Ascending aorta (tissue), 2 donors: ENCODE measurements around the gene IMMP2L. TPM values are rescaled to one million over a fixed set of nuclear protein-coding genes. Genes with fewer than 3 reads are reported as not detected.
A peak's percentile ranks its signal among the peaks of the same experiment; 100 is the strongest.

Experiments used
- DNase-seq, 2 donors: peaks; one replicate each; pipeline ENCODE4 v3.0.0-alpha.2; 2019; ENCODE audit warnings: low spot score in 2 of 2
- H3K27ac ChIP-seq, 2 donors: fragments of 200-600 bp; sonication (generic); one replicate each; pipeline ENCODE4 v1.5.1; 2016 to 2017; ENCODE audit warnings: mild to moderate bottlenecking in 1 of 2
- H3K27me3 ChIP-seq: fragments of 200-600 bp; sonication (generic); one replicate; pipeline ENCODE4 v1.5.1; 2017
- H3K36me3 ChIP-seq, 2 donors: fragments of 200-600 bp; sonication (generic); one replicate each; pipeline ENCODE4 v1.5.1; 2016
- H3K4me1 ChIP-seq, 2 donors: fragments of 200-600 bp; sonication (generic); one replicate each; pipeline ENCODE4 v1.5.1; 2016 to 2017; ENCODE audit warnings: mild to moderate bottlenecking in 1 of 2
- H3K4me3 ChIP-seq, 2 donors: fragments of 200-600 bp; sonication (generic); one replicate each; pipeline ENCODE4 v1.5.1; 2016 to 2017; ENCODE audit warnings: mild to moderate bottlenecking in 1 of 2
- H3K9me3 ChIP-seq, 2 donors: fragments of 200-600 bp; sonication (generic); one replicate each; pipeline ENCODE4 v1.5.1; 2016
- intact Hi-C: fragments of 100-400 bp; cut with DNase I; formaldehyde crosslinking; loops from one replicate; pipeline ENCODE4 v1.15.1; 2023
- total RNA-seq: library from RNA; depleted of rRNA; stranded (reverse); fragments of >200 nt; gene quantifications from one replicate; pipeline ENCODE4 v1.1.0, GENCODE V29; 2016
- TF ChIP-seq, protein P1 (sequence below), 3 experiments: fragments of 200-600 bp in 2 of 3; fragments of 450-650 bp in 1 of 3; sonication (generic) in 2 of 3; IDR thresholded peaks; one replicate each; pipeline ENCODE4 v1.5.1; 2016 to 2019; ENCODE audit warnings: antibody characterized with exemption in 3 of 3, mild to moderate bottlenecking in 1 of 3, moderate library complexity in 1 of 3

Gene IMMP2L
- total RNA-seq, 1 donor from 2014 or later = 143 TPM

DNA sequence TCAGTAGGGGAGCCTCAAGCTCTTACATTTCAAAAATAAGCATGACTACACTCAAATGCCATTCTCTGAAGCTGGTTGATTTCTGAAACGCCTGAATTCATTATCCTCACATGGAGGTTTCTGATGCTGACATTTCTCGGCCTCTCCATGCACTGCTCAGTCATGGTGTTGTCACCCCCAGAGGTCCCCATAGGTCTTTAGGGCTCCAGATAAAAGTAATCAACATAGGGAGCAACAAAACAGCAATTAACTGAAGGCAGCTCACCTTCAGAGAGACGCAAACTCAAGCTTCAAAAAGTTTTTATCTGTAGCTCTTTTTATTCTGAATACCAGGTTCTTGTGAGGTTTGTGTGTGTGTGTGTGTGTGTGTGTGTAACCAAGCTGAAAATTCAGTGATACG is 694.5 kb downstream of the IMMP2L start:
- peak overlapping the region; percentile 43 to 64 for H3K27ac ChIP-seq
- TF ChIP-seq, protein P1, sequence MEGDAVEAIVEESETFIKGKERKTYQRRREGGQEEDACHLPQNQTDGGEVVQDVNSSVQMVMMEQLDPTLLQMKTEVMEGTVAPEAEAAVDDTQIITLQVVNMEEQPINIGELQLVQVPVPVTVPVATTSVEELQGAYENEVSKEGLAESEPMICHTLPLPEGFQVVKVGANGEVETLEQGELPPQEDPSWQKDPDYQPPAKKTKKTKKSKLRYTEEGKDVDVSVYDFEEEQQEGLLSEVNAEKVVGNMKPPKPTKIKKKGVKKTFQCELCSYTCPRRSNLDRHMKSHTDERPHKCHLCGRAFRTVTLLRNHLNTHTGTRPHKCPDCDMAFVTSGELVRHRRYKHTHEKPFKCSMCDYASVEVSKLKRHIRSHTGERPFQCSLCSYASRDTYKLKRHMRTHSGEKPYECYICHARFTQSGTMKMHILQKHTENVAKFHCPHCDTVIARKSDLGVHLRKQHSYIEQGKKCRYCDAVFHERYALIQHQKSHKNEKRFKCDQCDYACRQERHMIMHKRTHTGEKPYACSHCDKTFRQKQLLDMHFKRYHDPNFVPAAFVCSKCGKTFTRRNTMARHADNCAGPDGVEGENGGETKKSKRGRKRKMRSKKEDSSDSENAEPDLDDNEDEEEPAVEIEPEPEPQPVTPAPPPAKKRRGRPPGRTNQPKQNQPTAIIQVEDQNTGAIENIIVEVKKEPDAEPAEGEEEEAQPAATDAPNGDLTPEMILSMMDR (IDR thresholded peaks at IDR 0.05) = no peak

DNA sequence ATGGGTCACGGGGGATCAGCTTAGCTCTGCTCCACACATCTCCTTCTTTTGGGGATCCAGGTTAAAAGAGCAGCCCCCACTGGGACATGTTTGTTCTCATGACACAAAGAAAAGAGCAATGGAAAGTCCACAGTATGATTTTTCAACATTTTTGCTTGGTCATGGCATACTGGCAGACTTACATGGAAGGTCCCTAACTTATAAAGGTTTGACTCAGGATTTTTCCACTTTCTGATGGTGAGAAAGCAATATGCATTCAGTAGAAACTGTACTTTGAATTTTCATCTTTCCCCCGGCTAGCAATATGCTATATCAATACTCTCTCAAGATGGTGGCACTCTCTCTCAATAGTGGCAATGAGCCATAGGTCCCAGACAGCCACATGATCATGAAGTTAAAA is 699.0 kb downstream of the IMMP2L start:
- H3K4me3 ChIP-seq = no peak overlapping the region
- peaks cover 0 to under 1% of the 10 kb centered on the region in 2 donors for H3K4me1 ChIP-seq
- no peaks in the 10 kb centered on the region for H3K9me3 ChIP-seq
- H3K27ac ChIP-seq = no peak overlapping the region
- DNase-seq = no peak
- intact Hi-C loops = no loop called here
- H3K27me3 ChIP-seq = no peaks in the 10 kb centered on the region
- TF ChIP-seq, protein P1 (IDR thresholded peaks at IDR 0.05) = no peak
- H3K36me3 ChIP-seq = no peaks in the 10 kb centered on the region

More for the DNA sequence above, 694.5 kb downstream of the IMMP2L start:
- DNase-seq = no peak
- no peaks in the 10 kb centered on the region for H3K27me3 ChIP-seq
- no peaks in the 10 kb centered on the region for H3K9me3 ChIP-seq
- intact Hi-C loops = no loop called here
- no peak overlapping the region for H3K4me3 ChIP-seq
- H3K4me1 ChIP-seq = peaks cover 2 to 5% of the 10 kb centered on the region in 2 donors
- no peaks in the 10 kb centered on the region for H3K36me3 ChIP-seq

DNA sequence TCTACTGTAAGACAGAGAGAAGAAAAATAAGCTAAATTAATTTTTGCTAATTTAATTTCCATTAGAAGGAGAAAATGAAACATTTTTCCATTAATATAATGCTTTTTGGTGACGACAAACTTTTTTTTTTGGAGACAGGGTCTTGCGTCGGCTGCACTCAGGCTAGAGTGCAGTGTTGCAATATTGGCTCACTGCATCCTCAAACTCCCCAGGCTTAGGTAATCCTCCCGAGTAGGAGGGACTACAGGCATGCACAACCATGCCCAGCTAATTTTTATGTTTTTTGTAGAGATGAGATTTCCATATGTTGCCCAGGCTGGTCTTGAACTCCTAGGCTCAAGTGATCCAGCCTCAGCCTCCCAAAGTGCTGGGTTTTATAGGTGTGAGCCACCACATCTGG is 701.1 kb downstream of the IMMP2L start:
- intact Hi-C loops = no loop called here
- Histone ChIP-seq H3K27me3 (no peaks in the 10 kb centered on the region), H3K4me3 (no peak overlapping the region), H3K36me3 (no peaks in the 10 kb centered on the region), H3K4me1 (no peaks in the 10 kb centered on the region), H3K9me3 (no peaks in the 10 kb centered on the region), H3K27ac (no peak overlapping the region)
- TF ChIP-seq, protein P1 (IDR thresholded peaks at IDR 0.05) = no peak
- DNase-seq = no peak

DNA sequence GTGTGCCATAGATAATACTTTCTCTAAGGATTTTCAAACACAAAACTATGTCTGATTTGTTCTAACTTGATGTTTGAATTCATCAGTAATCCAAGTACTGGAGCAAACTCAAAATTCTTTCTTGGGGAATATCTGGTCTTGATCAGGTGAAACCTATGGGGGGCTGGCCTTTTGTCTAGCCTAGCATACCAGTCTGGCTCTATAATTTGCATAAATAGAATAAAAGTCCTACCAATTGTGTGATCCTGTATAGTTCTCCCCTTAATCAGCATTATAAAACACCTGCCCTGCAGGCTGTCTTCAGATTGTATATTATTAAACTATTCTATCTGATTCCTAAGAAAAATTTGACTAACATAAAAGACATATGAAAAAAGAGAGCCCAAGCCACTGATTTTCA is 705.2 kb downstream of the IMMP2L start:
- no peak overlapping the region for H3K27ac ChIP-seq
- H3K27me3 ChIP-seq = no peaks in the 10 kb centered on the region
- no peak for DNase-seq
- no peaks in the 10 kb centered on the region for H3K9me3 ChIP-seq
- intact Hi-C loops = no loop called here
- TF ChIP-seq, protein P1 (IDR thresholded peaks at IDR 0.05) = no peak
- no peaks in the 10 kb centered on the region for H3K4me1 ChIP-seq
- H3K36me3 ChIP-seq = no peaks in the 10 kb centered on the region
- no peak overlapping the region for H3K4me3 ChIP-seq

DNA sequence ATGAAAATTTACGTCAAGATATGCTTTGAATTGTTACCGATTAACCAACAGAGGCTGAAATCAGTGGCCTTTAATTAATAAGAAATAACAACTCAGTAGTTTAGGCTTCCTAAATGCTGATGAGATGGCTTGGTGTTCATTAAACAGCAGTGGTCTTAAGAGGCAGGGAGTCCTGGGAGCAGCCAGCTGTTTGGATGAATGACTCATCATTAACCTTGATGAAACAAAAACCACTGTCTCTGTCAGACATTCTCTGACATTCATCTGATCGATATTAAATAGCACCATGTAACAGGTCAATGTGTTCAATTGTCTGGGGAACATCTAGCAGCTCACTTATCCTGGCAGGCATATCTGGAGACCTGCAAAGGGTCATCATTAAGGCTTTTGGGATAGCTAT is 705.6 kb downstream of the IMMP2L start:
- TF ChIP-seq, protein P1 (IDR thresholded peaks at IDR 0.05) = no peak
- Histone ChIP-seq H3K4me1 (no peaks in the 10 kb centered on the region), H3K27me3 (no peaks in the 10 kb centered on the region), H3K27ac (no peak overlapping the region), H3K9me3 (no peaks in the 10 kb centered on the region), H3K4me3 (no peak overlapping the region), H3K36me3 (no peaks in the 10 kb centered on the region)
- DNase-seq = no peak
- intact Hi-C loops = no loop called here

DNA sequence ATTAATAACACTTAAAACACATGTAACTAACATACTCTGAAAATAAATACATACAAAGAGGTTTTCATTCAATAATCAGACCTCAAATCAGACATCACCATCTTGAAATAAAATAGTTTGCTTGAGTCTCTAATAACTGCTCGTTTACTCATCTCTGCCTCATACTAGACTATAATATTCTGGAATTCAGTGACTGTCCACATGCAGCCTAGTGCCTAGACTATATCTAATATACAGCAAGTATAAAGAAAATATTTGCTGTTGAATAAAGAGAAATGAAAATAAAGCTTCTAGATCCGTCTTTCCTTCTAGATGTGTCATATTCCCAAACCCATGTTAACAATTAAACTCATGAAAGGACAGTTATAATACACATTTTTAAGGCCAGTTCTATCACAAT is 707.6 kb downstream of the IMMP2L start:
- Histone ChIP-seq H3K4me1 (no peaks in the 10 kb centered on the region), H3K27me3 (no peaks in the 10 kb centered on the region), H3K36me3 (no peaks in the 10 kb centered on the region), H3K27ac (no peak overlapping the region), H3K4me3 (no peak overlapping the region), H3K9me3 (no peaks in the 10 kb centered on the region)
- intact Hi-C loops = no loop called here
- DNase-seq = no peak
- TF ChIP-seq, protein P1 (IDR thresholded peaks at IDR 0.05) = no peak
